Liver (tissue), 9 donors: ENCODE data around the gene AURKB. TPM values are rescaled to one million over a fixed set of nuclear protein-coding genes. Genes with fewer than 3 reads are reported as not detected.

Experiments
- DNase-seq: peaks from one replicate; pipeline ENCODE4 v3.0.0-alpha.2; 2017; ENCODE audit warnings: low spot score
- H3K27ac ChIP-seq, 2 donors: one replicate each; pipeline ENCODE4 v1.7.0; 2013; ENCODE audit warnings: inconsistent platforms in 2 of 2, low read length in 2 of 2, control low read depth in 1 of 2, low read depth in 1 of 2, mild to moderate bottlenecking in 1 of 2
- H3K27me3 ChIP-seq, 4 donors: one replicate each; pipeline versions ENCODE4 v1.6.1 to v1.7.0; 2013; ENCODE audit warnings: low read length in 3 of 4, inconsistent platforms in 1 of 4, mild to moderate bottlenecking in 1 of 4, moderate library complexity in 1 of 4; ENCODE audit not compliant: control insufficient read depth in 4 of 4, insufficient read depth in 4 of 4
- H3K36me3 ChIP-seq, 4 donors: one replicate each; pipeline versions ENCODE4 v1.6.1 to v1.7.0; 2013; ENCODE audit warnings: low read length in 3 of 4, mild to moderate bottlenecking in 3 of 4, low read depth in 1 of 4, moderate library complexity in 1 of 4; ENCODE audit not compliant: control insufficient read depth in 4 of 4, insufficient read depth in 3 of 4
- H3K4me1 ChIP-seq, 4 donors: one replicate each; pipeline versions ENCODE4 v1.6.1 to v1.7.0; 2013; ENCODE audit warnings: low read length in 3 of 4, mild to moderate bottlenecking in 3 of 4, moderate library complexity in 1 of 4; ENCODE audit not compliant: control insufficient read depth in 4 of 4, insufficient read depth in 4 of 4
- H3K4me3 ChIP-seq, 3 donors: one replicate each; pipeline versions ENCODE4 v1.6.1 to v1.7.0; 2013; ENCODE audit warnings: low read length in 3 of 3, control low read depth in 1 of 3, low read depth in 1 of 3, mild to moderate bottlenecking in 1 of 3
- H3K9ac ChIP-seq, 2 donors: one replicate each; pipeline ENCODE4 v1.7.0; 2013; ENCODE audit warnings: low read length in 2 of 2, mild to moderate bottlenecking in 2 of 2, moderate library complexity in 2 of 2, control low read depth in 1 of 2, low read depth in 1 of 2
- H3K9me3 ChIP-seq, 4 donors: one replicate each; pipeline versions ENCODE4 v1.6.1 to v1.7.0; 2013; ENCODE audit warnings: low read length in 3 of 4; ENCODE audit not compliant: control insufficient read depth in 4 of 4
- EGR1 ChIP-seq, 2 donors: IDR thresholded peaks; 2 replicates each; pipeline ENCODE4 v1.6.1; 2016 to 2018; ENCODE audit warnings: antibody characterized with exemption in 2 of 2, low read depth in 2 of 2
- FOXA1 ChIP-seq: IDR thresholded peaks from 2 replicates; pipeline ENCODE4 v1.6.1; 2016; ENCODE audit warnings: antibody characterized with exemption
- HNF4A ChIP-seq, 2 donors: conservative IDR thresholded peaks; 2 replicates each; pipeline ENCODE4 v1.6.1; 2016; ENCODE audit warnings: antibody characterized with exemption in 2 of 2, mild to moderate bottlenecking in 2 of 2
- HNF4G ChIP-seq: IDR thresholded peaks from 2 replicates; pipeline ENCODE4 v1.6.1; 2016; ENCODE audit warnings: antibody characterized with exemption
- JUND ChIP-seq, 2 donors: IDR thresholded peaks; 2 replicates each; pipeline ENCODE4 v1.6.1; 2016; ENCODE audit warnings: antibody characterized with exemption in 2 of 2
- NR2F2 ChIP-seq: IDR thresholded peaks from 2 replicates; pipeline ENCODE4 v1.6.1; 2016; ENCODE audit warnings: antibody characterized with exemption
- RAD21 ChIP-seq, 2 donors: IDR thresholded peaks; 2 replicates each; pipeline ENCODE4 v1.6.1; 2016; ENCODE audit warnings: antibody characterized with exemption in 2 of 2, mild to moderate bottlenecking in 2 of 2
- RXRA ChIP-seq, 2 donors: IDR thresholded peaks; 2 replicates each; pipeline ENCODE4 v1.6.1; 2017 to 2018; ENCODE audit warnings: antibody characterized with exemption in 2 of 2, mild to moderate bottlenecking in 1 of 2
- YY1 ChIP-seq: IDR thresholded peaks from 2 replicates; pipeline ENCODE4 v1.6.1; 2016; ENCODE audit warnings: antibody characterized with exemption, mild to moderate bottlenecking
- WGBS: extraction: QIAGEN DNeasy Blood & Tissue Kit; methylation state at CpG from one replicate; pipeline ENCODE4 v1.1.7; 2013; 5-methylcytosine and 5-hydroxymethylcytosine counted together
- polyA plus RNA-seq, 2 donors: library from polyadenylated mRNA; stranded (reverse) in 1 of 2; unstranded in 1 of 2; fragments of 200-250 nt in 1 of 2; fragments of >200 nt in 1 of 2; fragmentation: Nextera tagmentation in 1 of 2; extraction: Ambion mirVana in 1 of 2; gene quantifications; one replicate each; pipeline versions ENCODE4 v1.2.1 to v1.2.3, GENCODE V29; 2013 to 2015
- total RNA-seq, 2 donors: library from RNA; depleted of rRNA; stranded (reverse); fragments of >200 nt; gene quantifications; one replicate each; pipeline ENCODE4 v1.2.3, GENCODE V29; 2014
- TF ChIP-seq, protein P1 (sequence below): IDR thresholded peaks from 2 replicates; pipeline ENCODE4 v1.6.1; 2016; ENCODE audit warnings: antibody characterized with exemption
- TF ChIP-seq, protein P2 (sequence below): IDR thresholded peaks from 2 replicates; pipeline ENCODE4 v1.6.1; 2016; ENCODE audit warnings: antibody characterized with exemption
- TF ChIP-seq, protein P3 (sequence below): fragments of 150-350 bp; IDR thresholded peaks from 2 replicates; pipeline ENCODE4 v1.5.1; 2017; ENCODE audit warnings: improper control_type of control experiment, low read depth, low read length; ENCODE audit not compliant: missing input control
- TF ChIP-seq, protein P4 (sequence below): IDR thresholded peaks from 2 replicates; pipeline ENCODE4 v1.6.1; 2016; ENCODE audit warnings: antibody characterized with exemption, mild to moderate bottlenecking
- TF ChIP-seq, protein P5 (sequence below): IDR thresholded peaks from 2 replicates; pipeline ENCODE4 v1.6.1; 2016; ENCODE audit warnings: antibody characterized with exemption
- donor health status: healthy.
- donor health status: healthy.
- donor health status: healthy.
- donor health status: healthy.
- donor health status: healthy.

Gene AURKB
- total RNA-seq (10 to 100 TPM in 1 of 2 donors, under 1 TPM in 1; 0.42 to 25.9 TPM), polyA plus RNA-seq (1 to 10 TPM; 1.8 to 4.3 TPM)

DNA sequence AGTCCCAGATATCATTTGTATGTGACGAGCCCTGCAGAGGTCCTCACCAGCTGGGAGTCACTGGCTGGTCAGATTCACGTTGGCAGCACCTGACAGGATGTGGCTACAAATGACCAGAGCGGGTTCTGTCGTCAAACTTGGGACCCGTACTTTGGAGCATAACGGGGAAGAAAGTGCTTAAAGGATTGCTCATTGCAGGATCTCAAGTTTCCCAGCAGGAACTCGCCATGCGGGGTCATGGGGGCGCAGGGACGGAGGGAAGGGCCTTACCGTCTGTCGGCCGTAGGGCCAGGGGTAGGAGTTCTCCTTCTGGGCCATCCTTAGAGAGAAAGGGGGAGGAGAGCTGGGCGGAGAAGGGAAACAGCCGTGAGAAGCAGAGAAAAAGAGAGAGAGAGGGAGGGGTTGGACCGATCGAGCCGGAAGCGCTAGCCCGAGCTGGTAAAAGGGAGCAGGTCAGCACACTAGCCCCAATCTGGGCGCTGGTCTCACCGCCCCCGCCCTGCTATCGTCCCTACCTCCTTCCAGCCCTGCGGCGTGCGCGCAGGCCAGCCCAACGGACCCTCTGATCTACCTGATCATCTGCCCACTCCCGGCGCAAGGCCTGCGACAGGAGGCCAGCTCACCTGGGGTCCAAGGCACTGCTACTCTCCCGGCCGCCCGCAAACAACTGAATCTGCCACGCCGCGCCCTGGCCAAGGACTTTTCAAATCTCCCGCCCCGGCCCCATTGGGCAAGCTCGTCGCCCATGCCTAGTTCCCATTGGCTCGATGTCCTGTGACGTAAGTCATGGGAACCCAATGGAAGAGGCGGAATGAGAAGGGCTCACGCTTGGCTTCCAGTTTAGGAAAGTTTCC, at the start of gene AURKB:
Gene AURKB, minus strand, starts transcription at position 669 of the 854 bp plus-strand sequence. Its CDS starts 351 bp downstream, at position 318.
- TF ChIP-seq, protein P1, sequence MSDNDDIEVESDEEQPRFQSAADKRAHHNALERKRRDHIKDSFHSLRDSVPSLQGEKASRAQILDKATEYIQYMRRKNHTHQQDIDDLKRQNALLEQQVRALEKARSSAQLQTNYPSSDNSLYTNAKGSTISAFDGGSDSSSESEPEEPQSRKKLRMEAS: peak; percentile 74
- TF ChIP-seq HNF4G: no peak
- H3K27ac ChIP-seq: peak within 1 kb of the TSS; percentile 54 to 55
- H3K4me3 ChIP-seq: peak within 1 kb of the TSS; percentile 46 to 67 (median 50)
- no peaks in the 10 kb centered on the region for H3K9me3 ChIP-seq
- peak within 1 kb of the TSS in 1 of 2 donors; percentile 59 for H3K9ac ChIP-seq
- no peaks in the 10 kb centered on the region for H3K27me3 ChIP-seq
- peaks cover 5 to 12% (median 8%) of the 10 kb centered on the region in 4 donors for H3K4me1 ChIP-seq
- peak; percentile 96 for DNase-seq
- 12% methylated on average over 46 of the region's 46 CpGs for WGBS
- H3K36me3 ChIP-seq: no peaks in the 10 kb centered on the region

DNA sequence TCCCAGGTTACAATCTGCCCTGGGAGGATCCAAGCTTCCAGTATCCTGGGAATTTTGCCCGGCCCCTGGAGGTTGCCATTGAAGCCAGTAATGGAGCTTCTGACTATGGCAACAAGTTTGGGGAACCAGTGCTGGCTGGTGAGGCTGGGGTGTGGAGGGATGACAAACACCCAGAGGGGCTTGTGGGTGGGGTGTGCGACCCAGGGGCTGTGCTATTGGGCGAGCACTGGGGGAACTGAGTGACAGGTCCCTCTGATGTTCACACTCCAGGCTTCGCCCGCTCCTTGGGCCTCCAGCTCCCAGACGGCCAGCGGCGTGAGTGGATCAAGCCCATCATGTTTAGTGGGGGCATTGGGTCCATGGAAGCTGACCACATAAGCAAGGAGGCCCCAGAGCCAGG, 47.4 kb upstream of the AURKB start:
- Histone ChIP-seq H3K27me3 (no peaks in the 10 kb centered on the region), H3K9ac (no peak overlapping the region), H3K4me3 (no peak overlapping the region), H3K4me1 (no peaks in the 10 kb centered on the region), H3K9me3 (no peaks in the 10 kb centered on the region), H3K27ac (no peak overlapping the region), H3K36me3 (peaks cover 3 to 31% (median 14%) of the 10 kb centered on the region in 4 donors)
- no peak for TF ChIP-seq NR2F2
- TF ChIP-seq JUND (IDR thresholded peaks at IDR 0.05): no peak
- TF ChIP-seq, protein P2, sequence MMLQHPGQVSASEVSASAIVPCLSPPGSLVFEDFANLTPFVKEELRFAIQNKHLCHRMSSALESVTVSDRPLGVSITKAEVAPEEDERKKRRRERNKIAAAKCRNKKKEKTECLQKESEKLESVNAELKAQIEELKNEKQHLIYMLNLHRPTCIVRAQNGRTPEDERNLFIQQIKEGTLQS: no peak
- TF ChIP-seq, protein P3, sequence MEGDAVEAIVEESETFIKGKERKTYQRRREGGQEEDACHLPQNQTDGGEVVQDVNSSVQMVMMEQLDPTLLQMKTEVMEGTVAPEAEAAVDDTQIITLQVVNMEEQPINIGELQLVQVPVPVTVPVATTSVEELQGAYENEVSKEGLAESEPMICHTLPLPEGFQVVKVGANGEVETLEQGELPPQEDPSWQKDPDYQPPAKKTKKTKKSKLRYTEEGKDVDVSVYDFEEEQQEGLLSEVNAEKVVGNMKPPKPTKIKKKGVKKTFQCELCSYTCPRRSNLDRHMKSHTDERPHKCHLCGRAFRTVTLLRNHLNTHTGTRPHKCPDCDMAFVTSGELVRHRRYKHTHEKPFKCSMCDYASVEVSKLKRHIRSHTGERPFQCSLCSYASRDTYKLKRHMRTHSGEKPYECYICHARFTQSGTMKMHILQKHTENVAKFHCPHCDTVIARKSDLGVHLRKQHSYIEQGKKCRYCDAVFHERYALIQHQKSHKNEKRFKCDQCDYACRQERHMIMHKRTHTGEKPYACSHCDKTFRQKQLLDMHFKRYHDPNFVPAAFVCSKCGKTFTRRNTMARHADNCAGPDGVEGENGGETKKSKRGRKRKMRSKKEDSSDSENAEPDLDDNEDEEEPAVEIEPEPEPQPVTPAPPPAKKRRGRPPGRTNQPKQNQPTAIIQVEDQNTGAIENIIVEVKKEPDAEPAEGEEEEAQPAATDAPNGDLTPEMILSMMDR: no peak
- no peak for TF ChIP-seq EGR1 (IDR thresholded peaks at IDR 0.05; ENCODE audit: low read depth in 2 of 2)
- TF ChIP-seq, protein P4, sequence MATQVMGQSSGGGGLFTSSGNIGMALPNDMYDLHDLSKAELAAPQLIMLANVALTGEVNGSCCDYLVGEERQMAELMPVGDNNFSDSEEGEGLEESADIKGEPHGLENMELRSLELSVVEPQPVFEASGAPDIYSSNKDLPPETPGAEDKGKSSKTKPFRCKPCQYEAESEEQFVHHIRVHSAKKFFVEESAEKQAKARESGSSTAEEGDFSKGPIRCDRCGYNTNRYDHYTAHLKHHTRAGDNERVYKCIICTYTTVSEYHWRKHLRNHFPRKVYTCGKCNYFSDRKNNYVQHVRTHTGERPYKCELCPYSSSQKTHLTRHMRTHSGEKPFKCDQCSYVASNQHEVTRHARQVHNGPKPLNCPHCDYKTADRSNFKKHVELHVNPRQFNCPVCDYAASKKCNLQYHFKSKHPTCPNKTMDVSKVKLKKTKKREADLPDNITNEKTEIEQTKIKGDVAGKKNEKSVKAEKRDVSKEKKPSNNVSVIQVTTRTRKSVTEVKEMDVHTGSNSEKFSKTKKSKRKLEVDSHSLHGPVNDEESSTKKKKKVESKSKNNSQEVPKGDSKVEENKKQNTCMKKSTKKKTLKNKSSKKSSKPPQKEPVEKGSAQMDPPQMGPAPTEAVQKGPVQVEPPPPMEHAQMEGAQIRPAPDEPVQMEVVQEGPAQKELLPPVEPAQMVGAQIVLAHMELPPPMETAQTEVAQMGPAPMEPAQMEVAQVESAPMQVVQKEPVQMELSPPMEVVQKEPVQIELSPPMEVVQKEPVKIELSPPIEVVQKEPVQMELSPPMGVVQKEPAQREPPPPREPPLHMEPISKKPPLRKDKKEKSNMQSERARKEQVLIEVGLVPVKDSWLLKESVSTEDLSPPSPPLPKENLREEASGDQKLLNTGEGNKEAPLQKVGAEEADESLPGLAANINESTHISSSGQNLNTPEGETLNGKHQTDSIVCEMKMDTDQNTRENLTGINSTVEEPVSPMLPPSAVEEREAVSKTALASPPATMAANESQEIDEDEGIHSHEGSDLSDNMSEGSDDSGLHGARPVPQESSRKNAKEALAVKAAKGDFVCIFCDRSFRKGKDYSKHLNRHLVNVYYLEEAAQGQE: no peak
- no peak for TF ChIP-seq RAD21 (IDR thresholded peaks at IDR 0.05)
- TF ChIP-seq, protein P5, sequence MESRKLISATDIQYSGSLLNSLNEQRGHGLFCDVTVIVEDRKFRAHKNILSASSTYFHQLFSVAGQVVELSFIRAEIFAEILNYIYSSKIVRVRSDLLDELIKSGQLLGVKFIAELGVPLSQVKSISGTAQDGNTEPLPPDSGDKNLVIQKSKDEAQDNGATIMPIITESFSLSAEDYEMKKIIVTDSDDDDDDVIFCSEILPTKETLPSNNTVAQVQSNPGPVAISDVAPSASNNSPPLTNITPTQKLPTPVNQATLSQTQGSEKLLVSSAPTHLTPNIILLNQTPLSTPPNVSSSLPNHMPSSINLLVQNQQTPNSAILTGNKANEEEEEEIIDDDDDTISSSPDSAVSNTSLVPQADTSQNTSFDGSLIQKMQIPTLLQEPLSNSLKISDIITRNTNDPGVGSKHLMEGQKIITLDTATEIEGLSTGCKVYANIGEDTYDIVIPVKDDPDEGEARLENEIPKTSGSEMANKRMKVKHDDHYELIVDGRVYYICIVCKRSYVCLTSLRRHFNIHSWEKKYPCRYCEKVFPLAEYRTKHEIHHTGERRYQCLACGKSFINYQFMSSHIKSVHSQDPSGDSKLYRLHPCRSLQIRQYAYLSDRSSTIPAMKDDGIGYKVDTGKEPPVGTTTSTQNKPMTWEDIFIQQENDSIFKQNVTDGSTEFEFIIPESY: no peak
- TF ChIP-seq FOXA1: no peak
- TF ChIP-seq RXRA (IDR thresholded peaks at IDR 0.05): no peak
- TF ChIP-seq, protein P1: no peak
- TF ChIP-seq HNF4A (conservative IDR thresholded peaks at IDR 0.05): no peak
- TF ChIP-seq YY1: no peak
- DNase-seq: no peak
- 97% methylated on average over 8 of the region's 8 CpGs for WGBS
